ENCODE data around the gene KRTAP2-1. TPM values are rescaled to one million over a fixed set of nuclear protein-coding genes. Genes with fewer than 3 reads are reported as not detected.

The KRTAP2-1 gene
- total RNA-seq, 4 donors from 2014 or later = not detected

GRCh38 chr17:41026715-41027471, 20.2 kb downstream of the KRTAP2-1 start, which contains the start of gene KRTAP1-5:
KRTAP1-5 (minus strand) TSS chr17:41027208; CDS start chr17:41027155, 53 bp downstream.
- TF ChIP-seq CTCF (IDR thresholded peaks at IDR 0.05; ENCODE audit: low read depth) = no peak

GRCh38 chr17:41024697-41025096, 22.4 kb downstream of the KRTAP2-1 start:
- TF ChIP-seq CTCF (IDR thresholded peaks at IDR 0.05; ENCODE audit: low read depth) = no peak

GRCh38 chr17:41020336-41020735, 26.8 kb downstream of the KRTAP2-1 start:
- TF ChIP-seq CTCF (IDR thresholded peaks at IDR 0.05; ENCODE audit: low read depth) = no peak

- no peak for TF ChIP-seq CTCF (IDR thresholded peaks at IDR 0.05; ENCODE audit: low read depth)
Measured at GRCh38 chr17:41019415-41019814, 27.7 kb downstream of the KRTAP2-1 start.

- no peak for TF ChIP-seq CTCF (IDR thresholded peaks at IDR 0.05; ENCODE audit: low read depth)
Measured at GRCh38 chr17:41018541-41018940, 28.6 kb downstream of the KRTAP2-1 start.

- TF ChIP-seq CTCF (IDR thresholded peaks at IDR 0.05; ENCODE audit: low read depth) = no peak
Measured at GRCh38 chr17:41016578-41017215, 30.4 kb downstream of the KRTAP2-1 start.

- TF ChIP-seq CTCF (IDR thresholded peaks at IDR 0.05; ENCODE audit: low read depth) = no peak
Measured at GRCh38 chr17:41015454-41015853, 31.7 kb downstream of the KRTAP2-1 start.
